G401 (cell line): ENCODE data around the gene COL8A1. TPM values are rescaled to one million over a fixed set of nuclear protein-coding genes. Genes with fewer than 3 reads are reported as not detected.

Experiments
- DNase-seq: peaks from one replicate; pipeline ENCODE4 v3.0.0-alpha.2; 2015; ENCODE audit warnings: low spot score
- in situ Hi-C: cut with HindIII; loops from 2 replicates; pipeline ENCODE4 v1.10.0; 2016; ENCODE audit warnings: low sequenced_read_pairs, mixed read lengths
- total RNA-seq: library from RNA; depleted of rRNA; stranded (reverse); fragments of >200 nt; shearing (Covaris generic); gene quantifications from 2 replicates; pipeline ENCODE4 v1.2.3, GENCODE V29; 2014

Gene COL8A1
- total RNA-seq, 1 experiment from 2014 or later: not detected

GRCh38 chr3:99699841-99700240 lies 61.4 kb downstream of the COL8A1 start:
- DNase-seq: no peak
- in situ Hi-C loops: no loop called here

- DNase-seq: no peak
These were observed 62.4 kb downstream of the COL8A1 start for GRCh38 chr3:99700631-99701268.

GRCh38 chr3:99702953-99703943 lies 64.9 kb downstream of the COL8A1 start:
- in situ Hi-C loops: no loop called here
- DNase-seq: no peak

More at GRCh38 chr3:99700631-99701268, 62.4 kb downstream of the COL8A1 start:
- in situ Hi-C loops: no loop called here

DNA sequence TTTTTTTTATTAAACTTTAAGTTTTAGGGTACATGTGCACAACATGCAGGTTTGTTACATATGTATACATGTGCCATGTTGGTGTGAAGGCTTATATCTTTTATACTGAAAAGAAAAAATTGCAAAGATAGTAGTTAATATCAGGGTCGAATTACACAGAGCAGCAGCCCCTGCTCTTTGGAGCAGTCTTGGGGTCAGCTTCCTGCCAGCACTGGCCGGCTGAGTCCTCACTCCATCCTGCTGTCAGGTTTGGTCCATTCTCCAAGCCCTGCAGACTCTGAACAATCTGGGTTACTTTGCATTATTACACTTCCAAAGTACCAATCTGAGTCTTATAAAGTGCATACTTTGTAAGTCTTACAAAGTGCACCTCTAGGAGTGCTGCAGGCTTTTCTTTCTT lies 66.0 kb downstream of the COL8A1 start:
- in situ Hi-C loops: no loop called here
- DNase-seq: no peak

GRCh38 chr3:99706410-99706809 lies 68.0 kb downstream of the COL8A1 start:
- in situ Hi-C loops: no loop called here
- no peak for DNase-seq

DNA sequence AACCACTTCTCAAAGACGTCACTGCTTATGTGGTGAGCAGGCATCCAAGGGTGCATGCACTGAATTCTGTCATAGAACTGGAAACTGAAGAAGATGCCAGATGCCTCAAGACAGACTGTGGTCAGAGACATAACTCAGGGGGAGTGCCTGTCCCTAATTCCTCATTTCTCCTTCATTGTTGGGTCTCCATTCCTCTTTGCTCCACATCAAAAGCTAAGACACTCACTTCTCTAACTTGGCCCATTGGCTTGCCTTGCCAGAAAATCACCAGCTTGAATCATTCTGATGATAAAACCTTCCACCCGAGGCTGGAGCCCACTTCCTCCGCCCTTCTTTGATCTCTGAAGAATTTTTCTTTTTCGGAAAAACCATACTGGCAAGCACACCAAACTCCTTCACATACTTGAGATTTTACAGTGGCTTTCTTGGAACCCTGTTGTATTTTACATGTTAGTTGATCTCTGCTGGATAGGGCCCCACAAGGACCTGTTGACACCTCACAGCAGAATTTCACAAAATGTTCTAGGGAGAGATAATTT lies 69.9 kb downstream of the COL8A1 start:
- DNase-seq: no peak
- in situ Hi-C loops: no loop called here

DNA sequence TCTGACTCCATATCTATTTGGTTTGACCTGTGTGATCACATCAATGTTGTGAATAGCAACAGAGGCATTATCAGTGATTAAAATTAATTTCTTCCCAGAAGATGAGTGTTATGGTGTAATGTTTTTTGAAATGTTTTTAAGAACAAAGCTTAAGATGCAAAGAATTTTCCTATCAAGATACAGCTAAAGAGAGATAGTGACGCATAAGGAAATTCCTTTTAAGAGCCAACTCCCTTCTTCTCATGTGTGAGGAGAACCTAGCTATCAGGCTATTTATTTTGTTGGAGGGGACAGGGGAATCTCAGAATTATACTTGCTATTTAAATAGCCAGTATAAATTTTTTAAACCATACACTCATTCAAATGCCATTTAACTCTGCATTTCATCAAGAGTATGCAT lies 71.3 kb downstream of the COL8A1 start:
- no peak for DNase-seq
- in situ Hi-C loops: no loop called here

- no peak for DNase-seq
- in situ Hi-C loops: no loop called here
These were observed 71.7 kb downstream of the COL8A1 start for GRCh38 chr3:99710094-99710493.

- in situ Hi-C loops: no loop called here
- no peak for DNase-seq
These were observed 73.0 kb downstream of the COL8A1 start for GRCh38 chr3:99711351-99711750.

- in situ Hi-C loops: no loop called here
- no peak for DNase-seq
These were observed 74.0 kb downstream of the COL8A1 start for GRCh38 chr3:99712291-99712954.

DNA sequence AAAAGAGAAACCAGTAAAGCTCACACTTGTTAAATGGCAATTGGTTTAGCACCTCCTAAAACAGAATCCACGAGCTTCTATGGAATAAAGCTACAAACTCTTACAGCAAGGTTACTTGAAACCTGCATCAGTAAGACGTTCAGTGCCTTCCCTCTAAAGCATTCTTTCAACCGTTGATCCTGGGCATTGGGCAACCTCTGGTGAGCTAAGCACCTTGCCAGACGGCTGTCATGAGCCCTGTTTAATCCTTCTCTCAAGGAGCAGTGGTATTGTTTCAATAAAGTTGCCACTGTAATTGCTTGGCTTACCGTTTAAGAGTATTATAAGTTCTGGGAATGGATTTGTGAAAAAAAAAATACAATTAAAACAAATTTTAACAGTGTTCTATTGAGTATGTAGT lies 75.0 kb downstream of the COL8A1 start:
- DNase-seq: no peak

GRCh38 chr3:99714146-99714545 lies 75.8 kb downstream of the COL8A1 start:
- no peak for DNase-seq
- in situ Hi-C loops: no loop called here

More for the DNA sequence above, 75.0 kb downstream of the COL8A1 start:
- in situ Hi-C loops: no loop called here

- DNase-seq: no peak
- in situ Hi-C loops: no loop called here
These were observed 76.2 kb downstream of the COL8A1 start for GRCh38 chr3:99714575-99714974.

DNA sequence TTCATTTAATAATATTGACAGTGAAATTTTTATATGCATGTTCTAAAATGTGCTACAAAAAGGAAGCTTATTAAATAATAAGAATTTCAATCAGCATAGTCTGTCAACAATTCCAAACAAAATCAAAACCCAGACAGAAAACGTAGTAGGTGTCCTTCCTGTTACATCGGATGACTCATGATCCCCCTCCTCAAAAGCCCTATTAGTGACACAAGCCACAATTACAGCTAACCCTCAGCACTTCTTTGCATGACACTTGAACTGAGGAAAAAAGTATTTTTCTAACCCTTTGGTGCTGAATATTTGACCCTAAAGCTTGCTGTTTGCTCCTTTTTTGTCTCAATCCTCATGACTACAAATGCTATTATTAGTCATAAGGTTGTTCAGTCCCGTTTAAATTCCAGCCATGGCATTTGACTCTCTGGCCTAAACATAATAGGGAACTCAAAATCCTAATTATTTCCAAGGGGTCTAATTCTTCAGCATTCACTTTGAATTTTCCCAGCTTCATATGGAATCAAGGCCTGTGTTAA lies 78.1 kb downstream of the COL8A1 start:
- in situ Hi-C loops: no loop called here
- DNase-seq: no peak

DNA sequence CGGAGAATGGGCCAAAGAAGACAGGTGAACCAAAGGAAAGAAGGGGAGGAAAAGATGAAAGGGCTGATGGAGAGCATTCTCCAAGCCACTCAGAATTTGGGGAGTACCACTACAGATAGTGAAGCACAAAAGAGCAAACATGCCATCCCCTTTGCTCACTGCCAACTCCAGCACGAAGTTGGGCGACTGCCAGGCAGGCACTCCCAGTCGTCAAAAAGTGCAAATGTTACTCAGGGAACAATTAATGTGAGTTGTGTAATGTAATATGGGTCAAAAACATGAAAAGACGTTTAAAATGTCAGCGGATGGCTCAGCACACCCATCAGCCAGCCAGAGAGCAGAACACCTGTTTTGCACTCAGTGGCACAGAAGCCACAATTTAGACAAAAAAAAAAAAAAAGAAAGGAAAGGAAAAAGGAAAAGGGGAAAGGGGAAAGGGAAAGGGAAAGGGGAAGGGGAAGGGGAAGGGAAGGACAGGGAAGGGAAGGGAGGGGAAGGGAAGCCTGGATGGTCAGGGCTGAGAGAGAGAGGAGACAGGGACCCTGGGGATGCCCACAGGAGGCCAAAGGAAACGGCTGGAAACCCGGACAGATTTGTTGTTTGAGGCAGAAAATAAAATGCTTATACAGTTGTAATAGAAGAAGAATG lies 82.7 kb downstream of the COL8A1 start:
- in situ Hi-C loops: no loop called here
- DNase-seq: no peak

GRCh38 chr3:99721633-99722007 lies 83.2 kb downstream of the COL8A1 start:
- DNase-seq: no peak
- in situ Hi-C loops: no loop called here

DNA sequence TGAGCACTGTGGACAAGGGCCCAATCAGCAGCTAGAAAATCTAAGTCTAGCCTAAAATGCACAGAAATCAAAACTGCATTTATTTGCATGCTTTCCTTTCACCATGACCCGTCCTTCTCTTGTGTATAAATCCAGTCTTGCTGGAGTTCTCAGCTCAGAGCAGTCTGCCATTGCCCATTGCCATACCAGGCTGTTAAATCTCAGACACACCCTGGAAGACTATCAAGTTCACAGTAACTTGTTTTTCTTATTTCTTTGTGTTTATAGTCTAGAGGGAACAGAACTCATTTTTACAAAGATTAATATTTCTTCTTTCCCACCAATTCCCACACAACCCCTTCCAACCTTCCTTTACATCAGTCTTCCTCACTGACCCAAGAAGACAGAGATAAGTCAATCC lies 85.9 kb downstream of the COL8A1 start:
- in situ Hi-C loops: no loop called here
- DNase-seq: no peak

DNA sequence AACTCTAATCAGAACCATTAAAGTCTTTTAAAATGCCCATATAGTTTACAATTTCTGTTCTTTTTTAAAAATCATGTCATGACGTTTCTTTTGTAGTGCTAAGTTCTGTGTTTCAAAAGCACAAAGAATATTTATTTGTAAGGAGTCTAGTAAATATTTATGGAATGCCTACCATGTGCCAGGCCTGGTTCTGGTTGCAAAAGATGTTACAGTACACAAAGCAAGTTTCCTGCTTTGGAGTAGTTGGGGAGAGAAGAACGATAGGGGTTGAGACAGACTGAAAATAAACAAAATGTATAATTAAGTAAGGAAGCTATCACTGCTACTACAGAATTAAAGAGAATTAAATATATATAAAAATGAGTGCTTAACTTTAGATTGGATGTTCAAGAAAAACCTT lies 92.5 kb downstream of the COL8A1 start:
- no peak for DNase-seq

GRCh38 chr3:99731499-99731898 lies 93.1 kb downstream of the COL8A1 start:
- in situ Hi-C loops: no loop called here

More for the DNA sequence above, 92.5 kb downstream of the COL8A1 start:
- in situ Hi-C loops: no loop called here

More at GRCh38 chr3:99731499-99731898, 93.1 kb downstream of the COL8A1 start:
- no peak for DNase-seq
